H1 (cell line): ENCODE results near the gene ZNF536.

Source experiments
- ASH2L ChIP-seq: fragments of 200-600, 300-600 bp; sonication (generic); IDR thresholded peaks from one replicate; pipeline ENCODE4 v1.7.1; 2017; ENCODE audit warnings: low read length
- BRCA1 ChIP-seq: IDR thresholded peaks from 2 replicates; pipeline ENCODE4 v1.6.1; 2012; ENCODE audit warnings: low read depth, low read length, improper control_type of control experiment
- CHD2 ChIP-seq: IDR thresholded peaks from 2 replicates; pipeline ENCODE4 v1.6.1; 2012; ENCODE audit warnings: low read length, improper control_type of control experiment
- EZH2 ChIP-seq: fragments of 200-600 bp; sonication (generic); IDR thresholded peaks from 2 replicates; pipeline ENCODE4 v1.7.1; 2012; ENCODE audit warnings: low read depth, mild to moderate bottlenecking, moderate library complexity, low read length, inconsistent platforms; ENCODE audit not compliant: severe bottlenecking
- GABPA ChIP-seq: IDR thresholded peaks from 2 replicates; pipeline ENCODE4 v1.6.1; 2011; ENCODE audit warnings: mild to moderate bottlenecking, low read length, moderate library complexity, borderline replicate concordance; ENCODE audit not compliant: insufficient read depth
- GTF2F1 ChIP-seq: IDR thresholded peaks from 2 replicates; pipeline ENCODE4 v1.6.1; 2012; ENCODE audit warnings: low read depth, low read length, improper control_type of control experiment, borderline replicate concordance
- JUND ChIP-seq: IDR thresholded peaks from 2 replicates; pipeline ENCODE4 v1.6.1; 2011; ENCODE audit warnings: mild to moderate bottlenecking, improper control_type of control experiment, low read length
- PHF8 ChIP-seq: fragments of 200-600 bp; sonication (generic); conservative IDR thresholded peaks from 2 replicates; pipeline ENCODE4 v1.7.1; 2012; ENCODE audit warnings: low read depth, mild to moderate bottlenecking, inconsistent platforms, low read length, moderate library complexity
- POLR2A ChIP-seq, 2 experiments: IDR thresholded peaks; 1 replicate in 1 of 2; 2 replicates in 1 of 2; pipeline ENCODE4 v1.6.1; 2011; ENCODE audit warnings: low read depth in 2 of 2, low read length in 2 of 2, mild to moderate bottlenecking in 2 of 2; ENCODE audit errors: control extremely low read depth in 1 of 2
- POLR2AphosphoS5 ChIP-seq: IDR thresholded peaks from 2 replicates; pipeline ENCODE4 v1.6.1; 2011; ENCODE audit warnings: low read depth, low read length
- POU5F1 ChIP-seq: IDR thresholded peaks from 2 replicates; pipeline ENCODE4 v1.6.1; 2011; ENCODE audit warnings: low read depth, mild to moderate bottlenecking, low read length, moderate library complexity
- RFX5 ChIP-seq: IDR thresholded peaks from 2 replicates; pipeline ENCODE4 v1.6.1; 2011; ENCODE audit warnings: low read depth, low read length, improper control_type of control experiment, borderline replicate concordance
- SIN3A ChIP-seq, 2 experiments: IDR thresholded peaks in 1 of 2; conservative IDR thresholded peaks in 1 of 2; 2 replicates each; pipeline ENCODE4 v1.6.1; 2011 to 2012; ENCODE audit warnings: low read length in 2 of 2, improper control_type of control experiment in 1 of 2, low read depth in 1 of 2, mild to moderate bottlenecking in 1 of 2
- TF ChIP-seq, protein P1 (sequence below), 3 experiments: IDR thresholded peaks; 1 replicate in 2 of 3; 2 replicates in 1 of 3; pipeline versions ENCODE4 v1.5.1 to v1.6.1; 2011; ENCODE audit warnings: low read length in 3 of 3, mild to moderate bottlenecking in 3 of 3, inconsistent platforms in 2 of 3, low read depth in 1 of 3, moderate library complexity in 1 of 3; ENCODE audit not compliant: insufficient read depth in 1 of 3; ENCODE audit errors: control extremely low read depth in 1 of 3

DNA sequence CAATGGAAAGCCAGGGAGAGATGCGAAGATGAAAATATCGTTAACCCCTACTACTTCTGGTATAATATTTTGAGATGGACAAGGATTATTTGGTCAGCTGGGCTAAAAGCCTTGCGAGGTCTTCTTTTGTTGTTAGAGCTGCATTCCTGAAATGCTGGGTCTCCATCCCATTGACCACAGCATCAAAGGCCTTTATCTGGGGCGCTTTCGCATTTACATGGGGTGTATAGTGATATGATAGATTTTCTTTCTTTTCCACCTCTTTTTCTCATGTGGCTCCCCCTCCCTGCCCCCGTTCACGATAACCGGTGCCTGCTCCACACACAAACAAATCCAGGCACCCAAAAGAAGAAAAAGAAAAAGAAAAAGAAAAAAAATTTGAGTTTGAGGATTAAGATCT lies 77.5 kb downstream of the ZNF536 start:
- TF ChIP-seq GTF2F1 (no peak), BRCA1 (no peak), POLR2A (IDR thresholded peaks at IDR 0.05; ENCODE audit: control extremely low read depth in 1 of 2, low read depth in 2 of 2, low read length in 2 of 2) (no peak), ASH2L (no peak), CHD2 (no peak), EZH2 (no peak), RFX5 (no peak), POLR2AphosphoS5 (no peak), JUND (no peak), SIN3A (conservative IDR thresholded peaks at IDR 0.05 in 1 of 2, IDR thresholded peaks at IDR 0.05 in 1 of 2; ENCODE audit: low read depth in 1 of 2, low read length in 2 of 2) (no peak), POU5F1 (no peak), GABPA (no peak), PHF8 (no peak)
- TF ChIP-seq, protein P1, sequence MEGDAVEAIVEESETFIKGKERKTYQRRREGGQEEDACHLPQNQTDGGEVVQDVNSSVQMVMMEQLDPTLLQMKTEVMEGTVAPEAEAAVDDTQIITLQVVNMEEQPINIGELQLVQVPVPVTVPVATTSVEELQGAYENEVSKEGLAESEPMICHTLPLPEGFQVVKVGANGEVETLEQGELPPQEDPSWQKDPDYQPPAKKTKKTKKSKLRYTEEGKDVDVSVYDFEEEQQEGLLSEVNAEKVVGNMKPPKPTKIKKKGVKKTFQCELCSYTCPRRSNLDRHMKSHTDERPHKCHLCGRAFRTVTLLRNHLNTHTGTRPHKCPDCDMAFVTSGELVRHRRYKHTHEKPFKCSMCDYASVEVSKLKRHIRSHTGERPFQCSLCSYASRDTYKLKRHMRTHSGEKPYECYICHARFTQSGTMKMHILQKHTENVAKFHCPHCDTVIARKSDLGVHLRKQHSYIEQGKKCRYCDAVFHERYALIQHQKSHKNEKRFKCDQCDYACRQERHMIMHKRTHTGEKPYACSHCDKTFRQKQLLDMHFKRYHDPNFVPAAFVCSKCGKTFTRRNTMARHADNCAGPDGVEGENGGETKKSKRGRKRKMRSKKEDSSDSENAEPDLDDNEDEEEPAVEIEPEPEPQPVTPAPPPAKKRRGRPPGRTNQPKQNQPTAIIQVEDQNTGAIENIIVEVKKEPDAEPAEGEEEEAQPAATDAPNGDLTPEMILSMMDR (IDR thresholded peaks at IDR 0.05; ENCODE audit: control extremely low read depth in 1 of 3, insufficient read depth in 1 of 3, low read depth in 1 of 3, low read length in 3 of 3), result no peak
